ENCODE data around the gene PGR.

DNA sequence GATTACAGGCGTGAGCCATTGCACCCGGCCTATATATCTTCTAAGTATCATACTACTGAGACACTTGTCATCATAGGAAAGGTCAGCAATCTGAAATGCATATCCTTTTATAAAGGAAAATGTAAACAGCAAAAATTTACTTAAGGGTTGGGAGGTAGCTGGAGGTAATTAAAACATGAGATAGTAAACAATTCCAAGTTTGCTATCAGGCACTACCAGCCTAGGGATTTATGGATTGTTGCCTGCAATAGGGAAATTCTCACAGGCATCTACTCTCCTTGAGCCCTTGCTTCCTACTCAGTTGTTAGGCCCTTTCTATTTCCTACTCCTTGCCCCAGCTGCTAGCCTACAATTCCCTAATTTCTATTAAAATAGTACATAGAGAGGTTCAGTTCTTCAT, 16.1 kb downstream of the PGR start:
- no peak for TF ChIP-seq JUN (IDR thresholded peaks at IDR 0.05)
- TF ChIP-seq, protein P1, sequence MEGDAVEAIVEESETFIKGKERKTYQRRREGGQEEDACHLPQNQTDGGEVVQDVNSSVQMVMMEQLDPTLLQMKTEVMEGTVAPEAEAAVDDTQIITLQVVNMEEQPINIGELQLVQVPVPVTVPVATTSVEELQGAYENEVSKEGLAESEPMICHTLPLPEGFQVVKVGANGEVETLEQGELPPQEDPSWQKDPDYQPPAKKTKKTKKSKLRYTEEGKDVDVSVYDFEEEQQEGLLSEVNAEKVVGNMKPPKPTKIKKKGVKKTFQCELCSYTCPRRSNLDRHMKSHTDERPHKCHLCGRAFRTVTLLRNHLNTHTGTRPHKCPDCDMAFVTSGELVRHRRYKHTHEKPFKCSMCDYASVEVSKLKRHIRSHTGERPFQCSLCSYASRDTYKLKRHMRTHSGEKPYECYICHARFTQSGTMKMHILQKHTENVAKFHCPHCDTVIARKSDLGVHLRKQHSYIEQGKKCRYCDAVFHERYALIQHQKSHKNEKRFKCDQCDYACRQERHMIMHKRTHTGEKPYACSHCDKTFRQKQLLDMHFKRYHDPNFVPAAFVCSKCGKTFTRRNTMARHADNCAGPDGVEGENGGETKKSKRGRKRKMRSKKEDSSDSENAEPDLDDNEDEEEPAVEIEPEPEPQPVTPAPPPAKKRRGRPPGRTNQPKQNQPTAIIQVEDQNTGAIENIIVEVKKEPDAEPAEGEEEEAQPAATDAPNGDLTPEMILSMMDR (IDR thresholded peaks at IDR 0.05) = no peak
- TF ChIP-seq, protein P2, sequence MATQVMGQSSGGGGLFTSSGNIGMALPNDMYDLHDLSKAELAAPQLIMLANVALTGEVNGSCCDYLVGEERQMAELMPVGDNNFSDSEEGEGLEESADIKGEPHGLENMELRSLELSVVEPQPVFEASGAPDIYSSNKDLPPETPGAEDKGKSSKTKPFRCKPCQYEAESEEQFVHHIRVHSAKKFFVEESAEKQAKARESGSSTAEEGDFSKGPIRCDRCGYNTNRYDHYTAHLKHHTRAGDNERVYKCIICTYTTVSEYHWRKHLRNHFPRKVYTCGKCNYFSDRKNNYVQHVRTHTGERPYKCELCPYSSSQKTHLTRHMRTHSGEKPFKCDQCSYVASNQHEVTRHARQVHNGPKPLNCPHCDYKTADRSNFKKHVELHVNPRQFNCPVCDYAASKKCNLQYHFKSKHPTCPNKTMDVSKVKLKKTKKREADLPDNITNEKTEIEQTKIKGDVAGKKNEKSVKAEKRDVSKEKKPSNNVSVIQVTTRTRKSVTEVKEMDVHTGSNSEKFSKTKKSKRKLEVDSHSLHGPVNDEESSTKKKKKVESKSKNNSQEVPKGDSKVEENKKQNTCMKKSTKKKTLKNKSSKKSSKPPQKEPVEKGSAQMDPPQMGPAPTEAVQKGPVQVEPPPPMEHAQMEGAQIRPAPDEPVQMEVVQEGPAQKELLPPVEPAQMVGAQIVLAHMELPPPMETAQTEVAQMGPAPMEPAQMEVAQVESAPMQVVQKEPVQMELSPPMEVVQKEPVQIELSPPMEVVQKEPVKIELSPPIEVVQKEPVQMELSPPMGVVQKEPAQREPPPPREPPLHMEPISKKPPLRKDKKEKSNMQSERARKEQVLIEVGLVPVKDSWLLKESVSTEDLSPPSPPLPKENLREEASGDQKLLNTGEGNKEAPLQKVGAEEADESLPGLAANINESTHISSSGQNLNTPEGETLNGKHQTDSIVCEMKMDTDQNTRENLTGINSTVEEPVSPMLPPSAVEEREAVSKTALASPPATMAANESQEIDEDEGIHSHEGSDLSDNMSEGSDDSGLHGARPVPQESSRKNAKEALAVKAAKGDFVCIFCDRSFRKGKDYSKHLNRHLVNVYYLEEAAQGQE (IDR thresholded peaks at IDR 0.05) = no peak
- TF ChIP-seq SMC3 (IDR thresholded peaks at IDR 0.05) = no peak
